Kidney epithelial cell (primary cell): ENCODE results near the gene KRTAP4-5. TPM values are rescaled to one million over a fixed set of nuclear protein-coding genes. Genes with fewer than 3 reads are reported as not detected.
"Not testable (repeated sequence)": the region's sequence is repeated elsewhere in the genome, so short reads cannot be mapped to it uniquely, and the experiment has no call there.

Experiments
- DNase-seq: peaks from one replicate; pipeline ENCODE4 v3.0.0-alpha.2; 2010; ENCODE audit warnings: low read depth
- H3K27me3 ChIP-seq: 2 replicates; pipeline ENCODE4 v1.6.0; 2011; ENCODE audit warnings: low read length; ENCODE audit not compliant: control insufficient read depth, insufficient read depth
- H3K36me3 ChIP-seq: 2 replicates; pipeline ENCODE4 v1.5.1; 2011; ENCODE audit warnings: low read length; ENCODE audit not compliant: control insufficient read depth, insufficient read depth
- H3K4me3 ChIP-seq: 2 replicates; pipeline ENCODE4 v1.5.1; 2011; ENCODE audit warnings: low read depth, mild to moderate bottlenecking, control low read depth, low read length
- total RNA-seq: library from RNA; depleted of rRNA; stranded (reverse); fragments of >200 nt; gene quantifications from 2 replicates; pipeline ENCODE4 v1.2.3, GENCODE V29; 2015
- TF ChIP-seq, protein P1 (sequence below): IDR thresholded peaks from 2 replicates; pipeline ENCODE4 v1.5.1; 2011; ENCODE audit warnings: mild to moderate bottlenecking, moderate library complexity, low read length, control low read depth, inconsistent platforms; ENCODE audit not compliant: insufficient read depth, poor library complexity, severe bottlenecking

The KRTAP4-5 gene
- total RNA-seq, 1 donor from 2014 or later: not detected

DNA sequence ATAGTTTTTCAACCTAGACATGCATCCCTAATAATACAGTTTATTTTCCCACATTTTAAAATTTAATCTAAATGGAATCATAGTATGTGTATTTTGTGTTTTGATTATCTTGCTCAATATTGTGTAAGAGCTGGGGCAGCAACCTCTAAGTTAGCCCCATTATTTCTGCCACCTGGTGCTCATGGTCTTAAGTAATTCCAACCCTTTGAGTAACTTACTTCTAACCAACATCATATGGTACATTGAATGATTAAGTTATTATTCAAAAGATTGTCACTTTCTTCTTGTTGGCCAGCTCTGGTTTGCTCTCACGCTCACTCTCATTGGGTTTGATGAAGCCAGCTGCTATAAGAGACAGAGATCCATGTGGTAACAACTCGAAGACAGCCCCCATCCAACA is 22.3 kb upstream of the KRTAP4-5 start:
- no peaks in the 10 kb centered on the region for H3K36me3 ChIP-seq
- no peak overlapping the region for H3K4me3 ChIP-seq
- TF ChIP-seq, protein P1, sequence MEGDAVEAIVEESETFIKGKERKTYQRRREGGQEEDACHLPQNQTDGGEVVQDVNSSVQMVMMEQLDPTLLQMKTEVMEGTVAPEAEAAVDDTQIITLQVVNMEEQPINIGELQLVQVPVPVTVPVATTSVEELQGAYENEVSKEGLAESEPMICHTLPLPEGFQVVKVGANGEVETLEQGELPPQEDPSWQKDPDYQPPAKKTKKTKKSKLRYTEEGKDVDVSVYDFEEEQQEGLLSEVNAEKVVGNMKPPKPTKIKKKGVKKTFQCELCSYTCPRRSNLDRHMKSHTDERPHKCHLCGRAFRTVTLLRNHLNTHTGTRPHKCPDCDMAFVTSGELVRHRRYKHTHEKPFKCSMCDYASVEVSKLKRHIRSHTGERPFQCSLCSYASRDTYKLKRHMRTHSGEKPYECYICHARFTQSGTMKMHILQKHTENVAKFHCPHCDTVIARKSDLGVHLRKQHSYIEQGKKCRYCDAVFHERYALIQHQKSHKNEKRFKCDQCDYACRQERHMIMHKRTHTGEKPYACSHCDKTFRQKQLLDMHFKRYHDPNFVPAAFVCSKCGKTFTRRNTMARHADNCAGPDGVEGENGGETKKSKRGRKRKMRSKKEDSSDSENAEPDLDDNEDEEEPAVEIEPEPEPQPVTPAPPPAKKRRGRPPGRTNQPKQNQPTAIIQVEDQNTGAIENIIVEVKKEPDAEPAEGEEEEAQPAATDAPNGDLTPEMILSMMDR: no peak
- H3K27me3 ChIP-seq: no peaks in the 10 kb centered on the region
- DNase-seq: no peak

DNA sequence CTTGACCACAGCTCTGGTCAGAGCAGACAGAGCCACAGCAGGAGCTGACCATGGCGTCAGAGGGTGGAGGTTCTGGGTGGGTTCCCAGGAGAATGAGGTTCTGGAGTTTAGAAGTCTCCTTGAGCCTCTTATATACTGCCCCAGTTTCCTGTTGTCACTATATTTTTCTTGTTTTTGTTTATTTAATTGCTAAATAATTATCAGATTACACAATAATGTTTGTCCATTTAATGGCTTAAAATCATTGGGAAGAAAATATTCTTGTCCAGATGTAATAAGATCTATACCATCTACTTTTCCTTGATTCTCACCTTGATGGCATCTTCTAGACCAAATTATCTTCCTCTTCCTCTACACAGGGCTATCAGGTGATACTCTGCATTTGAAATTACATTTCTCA is 18.5 kb upstream of the KRTAP4-5 start, which contains the start of gene KRTAP4-3:
TSS of gene KRTAP4-3 (minus strand) at position 101 of the 400 bp plus-strand sequence. CDS start at position 52, 49 bp downstream.
- no peaks in the 10 kb centered on the region for H3K36me3 ChIP-seq
- H3K4me3 ChIP-seq: no peak within 1 kb of the TSS
- no peaks in the 10 kb centered on the region for H3K27me3 ChIP-seq
- TF ChIP-seq, protein P1: no peak
- no peak for DNase-seq

DNA sequence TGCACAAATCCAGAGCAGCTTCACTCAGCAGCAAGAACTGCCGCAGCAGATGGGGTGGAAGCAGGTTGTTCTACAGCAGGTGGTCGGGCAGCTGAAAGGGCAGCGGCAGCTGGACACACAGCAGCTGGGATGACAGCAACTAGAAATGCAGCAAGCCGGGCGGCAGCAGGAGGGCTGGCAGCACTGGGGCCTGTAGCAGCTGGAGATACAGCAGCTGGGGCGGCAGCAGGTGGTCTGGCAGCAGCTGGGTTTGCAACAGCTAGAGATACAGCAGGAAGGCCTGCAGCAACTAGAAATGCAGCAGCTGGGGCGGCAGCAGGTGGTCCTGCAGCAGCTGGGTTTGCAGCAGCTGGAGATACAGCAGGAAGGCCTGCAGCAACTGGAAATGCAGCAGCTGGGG is 17.9 kb upstream of the KRTAP4-5 start:
- TF ChIP-seq, protein P1: no peak
- Histone ChIP-seq H3K4me3 (no peak overlapping the region), H3K27me3 (no peaks in the 10 kb centered on the region), H3K36me3 (no peaks in the 10 kb centered on the region)
- no peak for DNase-seq

DNA sequence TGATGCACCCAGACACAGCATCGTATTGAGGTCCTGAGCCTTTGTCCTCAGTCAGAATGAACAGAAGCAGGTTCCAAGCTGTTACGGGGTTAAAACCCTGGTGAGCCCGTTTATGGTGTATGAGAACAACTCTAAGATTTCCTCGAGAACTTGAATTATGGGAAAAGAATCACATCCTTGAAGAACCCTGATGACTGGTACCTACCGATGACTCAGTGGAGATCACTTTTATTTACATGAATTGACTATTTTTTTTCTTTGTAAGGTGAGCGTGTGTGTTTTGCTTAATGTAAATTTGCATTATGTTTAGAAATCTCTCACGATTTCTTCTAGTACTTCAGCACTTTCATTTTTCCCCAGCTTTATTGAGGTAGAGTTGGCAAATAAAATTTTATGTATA is 14.2 kb upstream of the KRTAP4-5 start:
- Histone ChIP-seq H3K36me3 (no peaks in the 10 kb centered on the region), H3K27me3 (no peaks in the 10 kb centered on the region), H3K4me3 (no peak overlapping the region)
- DNase-seq: no peak
- TF ChIP-seq, protein P1: no peak

DNA sequence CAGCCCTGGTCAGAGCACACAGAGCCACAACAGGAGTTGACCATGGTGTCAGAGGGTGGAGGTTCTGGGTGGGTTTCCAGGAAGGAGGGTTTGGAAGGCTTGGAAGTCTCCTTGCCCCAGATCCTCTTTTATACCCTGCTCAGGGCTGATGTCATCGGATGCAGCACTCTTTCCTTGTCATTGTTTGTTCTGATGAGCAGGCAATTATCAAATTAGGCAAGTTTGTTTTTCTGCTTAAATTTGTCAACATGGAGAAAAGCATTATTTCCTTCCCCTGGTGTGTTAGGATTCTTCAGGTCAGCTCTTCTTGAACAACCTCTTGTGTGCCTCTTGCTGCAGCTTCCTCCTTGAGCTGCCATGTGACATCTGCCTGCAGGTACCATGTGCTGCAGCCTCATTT is 11.0 kb upstream of the KRTAP4-5 start, which contains the start of gene KRTAP4-4:
TSS of gene KRTAP4-4 (minus strand) at position 101 of the 400 bp plus-strand sequence. CDS start at position 44, 57 bp downstream.
- H3K36me3 ChIP-seq: no peaks in the 10 kb centered on the region
- no peak for DNase-seq
- TF ChIP-seq, protein P1: no peak
- no peak within 1 kb of the TSS for H3K4me3 ChIP-seq
- H3K27me3 ChIP-seq: no peaks in the 10 kb centered on the region

DNA sequence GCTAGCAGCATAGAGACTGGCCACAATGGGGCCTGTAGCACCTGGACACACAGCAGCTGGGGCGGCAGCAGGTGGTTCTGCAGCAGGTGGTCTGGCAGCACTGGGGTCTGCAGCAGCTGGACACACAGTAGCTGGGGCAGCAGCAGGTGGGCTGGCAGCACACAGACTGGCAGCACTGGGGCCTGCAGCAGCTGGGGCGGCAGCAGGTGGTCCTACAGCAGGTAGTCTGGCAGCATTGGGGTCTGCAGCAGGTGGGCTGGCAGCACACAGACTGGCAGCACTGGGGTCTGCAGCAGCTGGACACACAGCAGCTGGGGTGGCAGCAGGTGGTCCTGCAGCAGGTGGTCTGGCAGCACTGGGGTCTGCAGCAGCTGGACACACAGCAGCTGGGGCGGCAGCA is 10.6 kb upstream of the KRTAP4-5 start:
- not testable (repeated sequence) for H3K4me3 ChIP-seq

DNA sequence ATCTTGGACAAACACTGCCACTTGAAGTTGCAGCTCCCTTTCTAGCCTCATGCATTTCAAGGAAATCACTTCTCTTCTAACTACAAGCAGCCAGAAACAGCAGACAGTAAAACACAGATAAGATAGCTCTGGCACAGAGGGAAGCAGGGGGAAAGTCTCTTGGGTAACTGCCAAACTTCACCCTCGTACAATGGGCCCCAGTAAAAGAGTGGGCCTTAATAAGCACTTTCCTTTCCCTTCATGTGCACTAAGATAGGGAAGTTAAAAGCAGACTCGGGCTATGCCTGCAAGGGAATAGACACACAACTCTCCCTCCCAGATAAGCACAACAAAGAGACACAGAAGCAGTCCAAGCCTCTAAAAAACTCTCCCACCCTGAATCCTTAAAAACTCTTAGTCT is 4.2 kb upstream of the KRTAP4-5 start:
- no peak for DNase-seq
- no peak overlapping the region for H3K4me3 ChIP-seq
- H3K36me3 ChIP-seq: no peaks in the 10 kb centered on the region
- H3K27me3 ChIP-seq: no peaks in the 10 kb centered on the region
- TF ChIP-seq, protein P1: no peak

More for the DNA sequence above, 10.6 kb upstream of the KRTAP4-5 start:
- H3K36me3 ChIP-seq, DNase-seq, H3K27me3 ChIP-seq: not testable (repeated sequence)
